Measurements from ENCODE around the gene STX19. TPM values are rescaled to one million over a fixed set of nuclear protein-coding genes. Genes with fewer than 3 reads are reported as not detected.

The STX19 gene
- total and polyA plus RNA-seq, 2 of the 13 experiments (the other 11 are each of a cell fraction or from before 2014, with no cell fraction given) = not detected

DNA sequence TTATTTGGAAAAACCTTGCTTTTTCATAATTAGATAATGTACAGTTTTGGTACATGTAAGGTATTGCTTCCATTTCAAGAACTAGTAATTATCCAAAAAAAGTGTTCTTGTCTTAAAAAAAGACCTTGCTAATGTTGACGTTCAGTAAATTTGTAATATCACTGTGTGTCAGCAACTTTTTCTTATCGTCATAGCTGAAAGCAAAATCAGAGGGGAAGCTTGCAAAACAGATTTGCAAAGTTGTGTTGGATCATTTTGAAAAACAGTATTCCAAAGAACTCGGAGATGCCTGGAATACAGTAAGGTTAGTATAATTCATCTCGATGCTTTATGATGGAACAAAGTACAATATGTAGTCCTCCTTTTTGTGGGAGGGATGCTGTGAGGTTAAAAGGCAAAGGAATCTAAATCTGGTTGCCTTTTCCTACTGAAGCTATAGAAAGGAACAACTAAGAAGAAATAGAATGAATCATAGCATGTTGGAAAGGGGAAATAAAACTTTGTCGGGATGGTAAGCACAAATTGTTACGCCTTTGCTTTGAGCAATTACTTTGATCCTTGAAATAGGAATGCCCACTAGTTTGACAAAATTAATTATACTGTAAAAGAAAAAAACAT lies 36.0 kb upstream of the STX19 start:
- Histone ChIP-seq H3K9ac (ENCODE audit: insufficient read depth, low read depth, low read length) (peak overlapping the region; percentile 95; the same call in 1 of the 2 replicates), H2AFZ (ENCODE audit: low read length) (no peak overlapping the region), H3K9me3 (ENCODE audit: low read length) (peaks cover 10% of the 10 kb centered on the region; the same call in 1 of the 2 replicates), H3K4me3 (replicated peaks in 1 of 3; ENCODE audit: insufficient read depth in 1 of 3, low read depth in 2 of 3, low read length in 3 of 3) (peak overlapping the region in 1 of 3 experiments; percentile 88; a peak in 1 of 6 replicates), H3K27ac (ENCODE audit: extremely low read length, insufficient read depth, low read length) (peak overlapping the region; percentile 98), H3K36me3 (replicated peaks in 1 of 2; ENCODE audit: control insufficient read depth in 1 of 2, insufficient read depth in 2 of 2, low read length in 2 of 2) (peaks cover 0 to 10% of the 10 kb centered on the region in 2 experiments; a peak in 1 of 5 replicates), H3K27me3 (ENCODE audit: control insufficient read depth in 1 of 2, insufficient read depth in 2 of 2, low read length in 2 of 2) (no peaks in the 10 kb centered on the region; a peak in 1 of 5 replicates), H4K20me1 (ENCODE audit: insufficient read depth, low read length) (no peaks in the 10 kb centered on the region), H3K4me1 (ENCODE audit: insufficient read depth, low read length) (peaks cover 24% of the 10 kb centered on the region), H3K4me2 (ENCODE audit: low read depth, low read length) (peak overlapping the region; percentile 78), H3K79me2 (ENCODE audit: insufficient read depth, low read length) (peaks cover 15% of the 10 kb centered on the region)
- ChIA-PET CTCF (ENCODE audit: low intra/inter-chr PET ratio, low total read pairs) (no interaction called here), POLR2A (interaction anchor here (1.8 to 2.4 kb wide), 3 partner anchors 15 to 84 kb away, joined by 5 to 24 read pairs (median 6); partner anchors contain the start of gene ARL13B)
- 93% methylated on average over 6 of the region's 6 CpGs for WGBS (ENCODE audit: low lambda C conversion rate)
- DNase-seq (ENCODE audit: low spot score) (no peak), FAIRE-seq (no peak), ATAC-seq (no peak)
- no TSS peak for BruUV-seq (replicated peaks)
- no peak for TF ChIP-seq HNRNPL (IDR thresholded peaks at IDR 0.05; ENCODE audit: low read depth, low read length)
- peak in 1 of 2 experiments; percentile 3; a peak in 1 of 4 replicates for TF ChIP-seq MAFK (conservative IDR thresholded peaks at IDR 0.05 in 1 of 2, IDR thresholded peaks at IDR 0.05 in 1 of 2; ENCODE audit: low read length in 2 of 2)
- intact Hi-C loops (cut with micrococcal nuclease; ENCODE audit: unreplicated experiment) = loop anchor here (10.0 kb wide), 1 partner anchor 160 kb away; no protein-coding TSS in a partner anchor
- in situ Hi-C loops (cut with HindIII; ENCODE audit: extremely low pct_ligation_motif_present, low pct_unique_long_range_greater_than_20kb) = loop anchor here (10.0 kb wide), 1 partner anchor 60 kb away; no protein-coding TSS in a partner anchor

DNA sequence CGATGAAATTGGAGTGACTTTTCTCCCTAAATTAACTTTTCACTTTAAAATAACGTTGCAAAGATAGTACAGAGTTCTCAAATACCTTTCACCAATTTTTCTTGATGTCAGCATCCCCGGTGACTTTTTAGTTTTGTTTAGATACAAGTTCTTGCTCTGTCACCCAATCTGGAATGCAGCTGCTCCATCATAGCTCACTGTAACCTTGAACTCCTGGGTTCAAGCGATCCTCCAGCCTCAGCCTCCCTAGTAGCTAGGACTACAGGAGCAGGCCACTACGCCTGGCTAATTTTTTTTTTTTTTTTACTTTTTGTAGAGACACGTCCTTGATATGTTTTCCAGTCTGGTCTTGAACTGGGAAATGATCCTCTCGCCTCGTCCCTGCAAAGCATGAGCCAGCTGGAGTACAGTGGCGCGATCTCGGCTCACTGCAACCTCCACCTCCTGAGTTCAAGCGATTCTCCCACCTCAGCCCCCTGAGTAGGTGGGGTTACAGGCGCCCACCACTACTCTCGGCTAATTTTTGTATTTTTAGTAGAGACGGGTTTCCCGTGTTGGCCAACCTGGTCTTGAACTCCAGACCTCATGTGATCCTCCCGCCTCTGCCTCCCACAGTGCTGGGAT lies 35.2 kb upstream of the STX19 start:
- FAIRE-seq (no peak), DNase-seq (ENCODE audit: low spot score) (peak; percentile 12), ATAC-seq (no peak)
- intact Hi-C loops (cut with micrococcal nuclease; ENCODE audit: unreplicated experiment) (loop anchor here (1.0 to 10.0 kb wide), 5 partner anchors 35 to 159 kb away; partner anchors contain the start of genes ARL13B, PROS1 and STX19), in situ Hi-C loops (cut with HindIII; ENCODE audit: extremely low pct_ligation_motif_present, low pct_unique_long_range_greater_than_20kb) (loop anchor here (10.0 kb wide), 1 partner anchor 59 kb away; no protein-coding TSS in a partner anchor)
- no peaks in the 10 kb centered on the region; a peak in 1 of 5 replicates for H3K27me3 ChIP-seq (ENCODE audit: control insufficient read depth in 1 of 2, insufficient read depth in 2 of 2, low read length in 2 of 2)
- no TSS peak for BruUV-seq (replicated peaks)
- H3K9me3 ChIP-seq (ENCODE audit: low read length) = peaks cover 10% of the 10 kb centered on the region; the same call in 1 of the 2 replicates
- peaks cover 0 to 10% of the 10 kb centered on the region in 2 experiments; a peak in 1 of 5 replicates for H3K36me3 ChIP-seq (replicated peaks in 1 of 2; ENCODE audit: control insufficient read depth in 1 of 2, insufficient read depth in 2 of 2, low read length in 2 of 2)
- H3K27ac ChIP-seq (ENCODE audit: extremely low read length, insufficient read depth, low read length) = peak overlapping the region; percentile 98
- peak overlapping the region; percentile 85 for H2AFZ ChIP-seq (ENCODE audit: low read length)
- peaks cover 24% of the 10 kb centered on the region for H3K4me1 ChIP-seq (ENCODE audit: insufficient read depth, low read length)
- peak overlapping the region; percentile 95 for H3K9ac ChIP-seq (ENCODE audit: insufficient read depth, low read depth, low read length)
- peaks cover 15% of the 10 kb centered on the region for H3K79me2 ChIP-seq (ENCODE audit: insufficient read depth, low read length)
- POLR2A ChIA-PET = interaction anchor here (0.6 to 3.2 kb wide), 10 partner anchors 8 to 90 kb away, joined by 3 to 34 read pairs (median 5); partner anchors contain the start of genes ARL13B and PROS1
- CTCF ChIA-PET (ENCODE audit: low intra/inter-chr PET ratio, low total read pairs) = no interaction called here
- peak overlapping the region; percentile 72 to 88 (median 79) for H3K4me3 ChIP-seq (replicated peaks in 1 of 3; ENCODE audit: insufficient read depth in 1 of 3, low read depth in 2 of 3, low read length in 3 of 3)
- peak overlapping the region; percentile 78 for H3K4me2 ChIP-seq (ENCODE audit: low read depth, low read length)
- 46% methylated on average over 17 of the region's 17 CpGs for WGBS (ENCODE audit: low lambda C conversion rate)
- H4K20me1 ChIP-seq (ENCODE audit: insufficient read depth, low read length) = no peaks in the 10 kb centered on the region
- TF ChIP-seq CBX2 (IDR thresholded peaks at IDR 0.05; ENCODE audit: low read depth, low read length) = no peak
- no peak for TF ChIP-seq CBX2 (CRISPR knock-in tag; IDR thresholded peaks at IDR 0.05; ENCODE audit: low read depth)
- no peak for TF ChIP-seq RFXAP (CRISPR knock-in tag; IDR thresholded peaks at IDR 0.05; ENCODE audit: borderline replicate concordance)
- no peak for TF ChIP-seq ZNF546 (CRISPR knock-in tag; conservative IDR thresholded peaks at IDR 0.05)
- TF ChIP-seq, protein P1, sequence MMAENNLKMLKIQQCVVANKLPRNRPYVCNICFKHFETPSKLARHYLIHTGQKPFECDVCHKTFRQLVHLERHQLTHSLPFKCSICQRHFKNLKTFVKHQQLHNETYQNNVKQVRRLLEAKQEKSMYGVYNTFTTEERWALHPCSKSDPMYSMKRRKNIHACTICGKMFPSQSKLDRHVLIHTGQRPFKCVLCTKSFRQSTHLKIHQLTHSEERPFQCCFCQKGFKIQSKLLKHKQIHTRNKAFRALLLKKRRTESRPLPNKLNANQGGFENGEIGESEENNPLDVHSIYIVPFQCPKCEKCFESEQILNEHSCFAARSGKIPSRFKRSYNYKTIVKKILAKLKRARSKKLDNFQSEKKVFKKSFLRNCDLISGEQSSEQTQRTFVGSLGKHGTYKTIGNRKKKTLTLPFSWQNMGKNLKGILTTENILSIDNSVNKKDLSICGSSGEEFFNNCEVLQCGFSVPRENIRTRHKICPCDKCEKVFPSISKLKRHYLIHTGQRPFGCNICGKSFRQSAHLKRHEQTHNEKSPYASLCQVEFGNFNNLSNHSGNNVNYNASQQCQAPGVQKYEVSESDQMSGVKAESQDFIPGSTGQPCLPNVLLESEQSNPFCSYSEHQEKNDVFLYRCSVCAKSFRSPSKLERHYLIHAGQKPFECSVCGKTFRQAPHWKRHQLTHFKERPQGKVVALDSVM (CRISPR knock-in tag; IDR thresholded peaks at IDR 0.05) = peak; percentile 98
- no peak for TF ChIP-seq IRX3 (CRISPR knock-in tag; IDR thresholded peaks at IDR 0.05; ENCODE audit: borderline replicate concordance, low read depth)
- peak; percentile 5; the same call in 1 of the 2 replicates for TF ChIP-seq MED1 (CRISPR knock-in tag; IDR thresholded peaks at IDR 0.05)
- TF ChIP-seq YEATS4 (CRISPR knock-in tag; IDR thresholded peaks at IDR 0.05; ENCODE audit: borderline replicate concordance) = 0 out of 2 replicates have a peak, but pooled peaks have one; percentile 1
